Aorta (tissue), 5 donors: Measurements from ENCODE around the gene TMEM168. TPM values are rescaled to one million over a fixed set of nuclear protein-coding genes. Genes with fewer than 3 reads are reported as not detected.
A peak's percentile ranks its signal among the peaks of the same experiment; 100 is the strongest.

Experiments
- ATAC-seq: fragments of 200-7000 bp; cut with Tn5 transposase; one replicate; pipeline ENCODE4 v1.9.1; 2022; ENCODE audit warnings: moderate library complexity; ENCODE audit not compliant: low FRiP score
- DNase-seq, 2 donors: peaks; one replicate each; pipeline ENCODE4 v3.0.0-alpha.2; 2020
- H3K27ac ChIP-seq, 2 donors: one replicate each; pipeline ENCODE4 v1.5.1; 2013; ENCODE audit warnings: low read length in 2 of 2, mild to moderate bottlenecking in 2 of 2, moderate library complexity in 2 of 2, control low read depth in 1 of 2, inconsistent platforms in 1 of 2, low read depth in 1 of 2
- H3K27me3 ChIP-seq, 2 donors: one replicate each; pipeline ENCODE4 v1.6.1; 2013; ENCODE audit warnings: control low read depth in 1 of 2, low read length in 1 of 2, mild to moderate bottlenecking in 1 of 2, moderate library complexity in 1 of 2; ENCODE audit not compliant: insufficient read depth in 2 of 2, control insufficient read depth in 1 of 2
- H3K36me3 ChIP-seq, 2 donors: one replicate each; pipeline ENCODE4 v1.6.1; 2013; ENCODE audit warnings: control low read depth in 1 of 2, low read length in 1 of 2, mild to moderate bottlenecking in 1 of 2; ENCODE audit not compliant: insufficient read depth in 2 of 2, control insufficient read depth in 1 of 2
- H3K4me1 ChIP-seq, 2 donors: one replicate each; pipeline ENCODE4 v1.6.1; 2013; ENCODE audit warnings: low read length in 2 of 2, control low read depth in 1 of 2, mild to moderate bottlenecking in 1 of 2, moderate library complexity in 1 of 2; ENCODE audit not compliant: insufficient read depth in 2 of 2, control insufficient read depth in 1 of 2
- H3K4me3 ChIP-seq, 2 donors: one replicate each; pipeline ENCODE4 v1.5.1; 2013; ENCODE audit warnings: low read length in 2 of 2, control low read depth in 1 of 2, mild to moderate bottlenecking in 1 of 2
- H3K9me3 ChIP-seq: one replicate; pipeline ENCODE4 v1.6.1; 2013; ENCODE audit warnings: mild to moderate bottlenecking, low read length; ENCODE audit not compliant: control insufficient read depth
- WGBS, 2 donors: extraction: QIAGEN DNeasy Blood & Tissue Kit; methylation state at CpG; one replicate each; pipeline ENCODE4 v1.1.7; 2013; 5-methylcytosine and 5-hydroxymethylcytosine counted together
- intact Hi-C, 2 donors: fragments of 100-400 bp; cut with DNase I; formaldehyde crosslinking; loops; one replicate each; pipeline versions ENCODE4 v1.14.2 to v1.15.0; 2022
- polyA plus RNA-seq, 2 donors: library from polyadenylated mRNA; stranded (reverse); fragments of 200-250 nt; gene quantifications; one replicate each; pipeline ENCODE4 v1.2.3, GENCODE V29; 2013
- total RNA-seq, 2 donors: library from RNA; stranded (reverse); fragmentation: NEBNext Ultra II Directional; extraction: Animal tissue kit (Norgen Biotek cat#: 25700); gene quantifications; one replicate each; pipeline ENCODE4 v1.2.1, GENCODE V29; 2021
- donor health status: healthy with polysubstance abuse.
- donor health status: Bipolar disorder and iron deficiency.
- donor health status: DM: no; HTN: no; CAD: no.
- donor health status: DM: no; HTN: no; CAD: no.
- donor health status: DM: yes; HTN: yes; CAD: no.

Gene TMEM168
- total and polyA plus RNA-seq, 4 donors: 5.0 to 32.8 (median 17.9) TPM

DNA sequence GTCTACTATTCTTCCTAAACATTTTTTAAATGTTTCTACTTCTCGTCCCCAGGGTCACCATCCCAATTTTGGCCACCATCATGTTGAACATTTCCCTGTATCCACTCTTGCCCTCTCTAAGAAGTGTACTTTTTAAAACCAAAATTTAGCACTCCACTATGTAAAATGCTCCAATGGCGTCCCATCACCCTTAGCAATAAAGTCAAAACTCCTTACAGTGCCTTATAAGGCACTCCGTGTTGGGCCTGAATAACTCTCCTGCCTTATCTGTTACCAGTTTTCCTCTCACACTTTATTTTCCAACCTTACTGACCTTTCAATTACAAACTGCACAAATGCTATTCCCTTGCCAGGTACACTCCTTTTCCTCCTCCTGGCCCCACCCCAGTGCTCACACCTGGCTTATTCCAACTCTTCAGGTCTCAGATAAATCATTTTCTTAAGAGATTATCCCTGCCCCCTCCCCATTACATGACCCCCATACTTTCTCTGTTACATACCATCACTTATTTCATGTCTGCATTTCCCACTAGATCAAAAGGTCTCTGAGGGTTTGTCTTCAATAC, 1.3 kb downstream of the TMEM168 start:
- Histone ChIP-seq H3K36me3 (no peaks in the 10 kb centered on the region), H3K27ac (no peak overlapping the region), H3K9me3 (no peaks in the 10 kb centered on the region), H3K27me3 (no peaks in the 10 kb centered on the region), H3K4me3 (peak overlapping the region; percentile 65 to 79), H3K4me1 (peaks cover 4 to 7% of the 10 kb centered on the region in 2 donors)
- DNase-seq (no peak), ATAC-seq (no peak)
- 80 to 83% methylated on average over 3 of the region's 3 CpGs for WGBS, 2 donors
- intact Hi-C loops: no loop called here

DNA sequence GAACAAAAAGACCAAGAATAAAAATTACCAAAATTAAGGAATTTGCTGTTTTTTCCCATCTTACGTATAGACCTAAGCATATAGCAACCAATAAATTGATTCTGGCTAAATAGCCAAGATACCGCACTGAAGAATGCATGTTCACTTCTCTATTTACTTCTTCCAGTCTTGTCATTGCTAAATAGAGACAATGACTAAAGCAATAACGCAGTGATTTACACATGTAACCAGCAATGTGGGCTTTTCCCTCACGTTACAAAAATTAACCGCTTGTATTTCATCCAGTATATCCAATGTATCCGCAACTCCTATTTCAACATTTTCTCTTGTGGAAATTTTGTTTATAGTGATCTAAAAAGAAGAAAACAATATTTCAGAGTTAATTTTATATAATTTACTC, 5.6 kb downstream of the TMEM168 start:
- peaks cover 0 to 3% of the 10 kb centered on the region in 2 donors for H3K36me3 ChIP-seq
- no peak overlapping the region for H3K27ac ChIP-seq
- no peaks in the 10 kb centered on the region for H3K9me3 ChIP-seq
- intact Hi-C loops: no loop called here
- peaks cover 7% of the 10 kb centered on the region in 2 donors for H3K4me1 ChIP-seq
- no peak overlapping the region for H3K4me3 ChIP-seq
- DNase-seq (no peak), ATAC-seq (no peak)
- H3K27me3 ChIP-seq: no peaks in the 10 kb centered on the region
- 95 to 96% methylated on average over 6 of the region's 6 CpGs for WGBS, 2 donors

DNA sequence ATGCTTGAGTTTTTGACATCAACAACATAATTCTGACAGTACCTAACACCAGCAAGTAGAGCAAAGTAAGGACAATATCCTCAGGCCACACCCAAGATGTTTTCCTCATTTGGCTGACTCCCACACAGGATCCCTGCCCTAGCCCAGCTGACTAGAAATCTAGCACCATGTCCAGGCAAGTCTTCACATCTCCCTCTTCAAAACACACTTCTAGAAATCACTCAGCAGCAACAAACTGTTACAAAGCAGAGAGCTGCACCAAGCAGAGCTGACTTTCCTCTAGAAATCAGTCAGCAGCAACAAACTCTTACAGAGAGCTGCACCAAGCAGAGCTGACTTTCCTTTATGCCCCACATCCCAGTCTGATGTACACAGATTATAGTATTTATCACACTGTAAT, 7.7 kb downstream of the TMEM168 start:
- Histone ChIP-seq H3K27ac (no peak overlapping the region), H3K36me3 (peaks cover 0 to 3% of the 10 kb centered on the region in 2 donors), H3K4me1 (peaks cover 0 to 3% of the 10 kb centered on the region in 2 donors), H3K4me3 (no peak overlapping the region), H3K9me3 (no peaks in the 10 kb centered on the region), H3K27me3 (no peaks in the 10 kb centered on the region)
- ATAC-seq (no peak), DNase-seq (no peak)
- intact Hi-C loops: no loop called here

DNA sequence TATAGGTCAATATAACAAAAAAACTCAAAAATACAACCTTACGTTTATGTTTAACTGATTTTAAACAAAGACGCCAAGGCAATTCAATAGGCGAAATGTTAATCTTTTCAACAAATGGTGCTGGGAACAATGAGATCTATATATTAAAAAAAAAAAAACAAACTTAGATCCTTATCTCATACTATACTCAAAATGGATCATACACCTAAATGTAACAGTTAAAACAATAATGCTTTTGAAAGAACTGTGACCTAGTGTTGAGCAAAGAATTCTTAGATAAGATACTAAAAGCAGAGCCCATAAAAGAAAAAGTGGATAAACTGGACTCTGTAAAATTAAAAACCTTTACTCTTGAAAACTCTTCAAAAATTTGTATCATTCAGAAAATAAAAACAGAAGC, 8.6 kb downstream of the TMEM168 start:
- no peak overlapping the region for H3K27ac ChIP-seq
- peaks cover 0 to 3% of the 10 kb centered on the region in 2 donors for H3K36me3 ChIP-seq
- peaks cover 0 to 3% of the 10 kb centered on the region in 2 donors for H3K4me1 ChIP-seq
- WGBS, 2 donors: 93 to 96% methylated on average over 3 of the region's 3 CpGs
- intact Hi-C loops: no loop called here
- H3K4me3 ChIP-seq: no peak overlapping the region
- H3K9me3 ChIP-seq: no peaks in the 10 kb centered on the region
- ATAC-seq (no peak), DNase-seq (no peak)
- H3K27me3 ChIP-seq: no peaks in the 10 kb centered on the region

DNA sequence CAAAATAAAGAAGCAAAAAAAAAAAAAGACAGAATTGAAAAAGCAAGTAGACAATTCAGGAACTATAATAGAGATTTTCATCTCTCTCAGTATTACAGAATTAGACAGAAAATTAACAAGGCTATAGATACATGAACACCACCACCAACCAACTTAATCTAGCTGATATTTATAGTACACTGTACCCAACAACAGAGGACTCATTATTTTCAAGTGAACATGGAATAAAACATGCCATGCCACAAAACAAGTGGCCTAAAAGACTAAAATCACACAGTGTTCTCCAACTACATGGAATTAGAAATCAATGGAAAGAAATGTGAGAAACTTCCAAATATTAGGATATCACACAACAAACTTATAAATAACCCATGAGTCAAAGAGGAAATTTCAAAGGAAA, 9.1 kb downstream of the TMEM168 start:
- no peaks in the 10 kb centered on the region for H3K27me3 ChIP-seq
- H3K9me3 ChIP-seq: no peaks in the 10 kb centered on the region
- DNase-seq: no peak
- H3K4me3 ChIP-seq: no peak overlapping the region
- intact Hi-C loops: no loop called here
- H3K36me3 ChIP-seq: peaks cover 0 to 3% of the 10 kb centered on the region in 2 donors
- H3K27ac ChIP-seq: no peak overlapping the region
- peaks cover 0 to 3% of the 10 kb centered on the region in 2 donors for H3K4me1 ChIP-seq
- no peak for ATAC-seq

DNA sequence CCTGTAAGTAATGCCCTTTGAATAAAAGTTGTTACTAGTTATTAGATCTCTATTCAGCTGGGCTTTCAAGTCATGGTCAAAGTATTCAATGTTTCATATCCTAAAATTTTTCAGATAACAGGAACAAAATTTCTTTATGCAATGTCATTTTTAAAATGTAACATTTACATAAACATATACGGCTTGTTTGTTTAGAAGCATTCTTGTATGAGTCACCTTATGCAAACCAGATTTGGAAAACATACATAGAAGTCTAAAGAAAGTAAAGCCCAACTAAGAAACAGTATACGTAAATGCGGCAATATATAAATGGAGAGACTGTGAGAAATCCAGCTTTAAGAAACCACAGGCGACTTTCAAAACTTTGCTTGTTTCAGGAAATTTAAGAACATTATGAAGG, 10.5 kb downstream of the TMEM168 start:
- intact Hi-C loops: no loop called here

DNA sequence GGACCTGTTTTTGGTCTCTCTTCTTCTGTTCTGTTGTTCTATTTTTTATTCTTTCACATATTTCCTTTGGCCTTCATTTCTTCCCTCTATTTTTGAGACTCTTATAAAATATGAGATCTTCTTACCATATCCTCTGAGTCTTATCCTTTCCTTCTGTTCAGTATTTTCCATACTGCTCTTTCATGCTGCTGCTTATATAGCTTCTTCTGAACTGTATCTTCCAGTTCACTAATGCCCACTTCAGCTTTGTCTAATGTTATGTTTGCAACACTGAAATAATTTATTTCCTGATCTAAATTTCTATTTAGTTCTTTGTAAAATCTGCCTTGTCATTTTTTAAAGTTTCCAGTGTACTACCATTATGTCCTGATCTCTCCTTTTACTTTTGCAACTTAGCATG, 12.8 kb downstream of the TMEM168 start:
- DNase-seq (no peak), ATAC-seq (no peak)
- Histone ChIP-seq H3K36me3 (peaks cover 0 to 2% of the 10 kb centered on the region in 2 donors), H3K9me3 (no peaks in the 10 kb centered on the region), H3K4me1 (no peaks in the 10 kb centered on the region), H3K27ac (no peak overlapping the region), H3K4me3 (no peak overlapping the region), H3K27me3 (no peaks in the 10 kb centered on the region)
- intact Hi-C loops: no loop called here

More for the DNA sequence above, 10.5 kb downstream of the TMEM168 start:
- H3K9me3 ChIP-seq: no peaks in the 10 kb centered on the region
- H3K4me3 ChIP-seq: no peak overlapping the region
- no peak for DNase-seq
- H3K27me3 ChIP-seq: no peaks in the 10 kb centered on the region
- H3K36me3 ChIP-seq: peaks cover 0 to 3% of the 10 kb centered on the region in 2 donors
- no peak overlapping the region for H3K27ac ChIP-seq
- peaks cover 0 to 3% of the 10 kb centered on the region in 2 donors for H3K4me1 ChIP-seq
- ATAC-seq: no peak
- 57 to 79% methylated on average over 4 of the region's 4 CpGs for WGBS, 2 donors

DNA sequence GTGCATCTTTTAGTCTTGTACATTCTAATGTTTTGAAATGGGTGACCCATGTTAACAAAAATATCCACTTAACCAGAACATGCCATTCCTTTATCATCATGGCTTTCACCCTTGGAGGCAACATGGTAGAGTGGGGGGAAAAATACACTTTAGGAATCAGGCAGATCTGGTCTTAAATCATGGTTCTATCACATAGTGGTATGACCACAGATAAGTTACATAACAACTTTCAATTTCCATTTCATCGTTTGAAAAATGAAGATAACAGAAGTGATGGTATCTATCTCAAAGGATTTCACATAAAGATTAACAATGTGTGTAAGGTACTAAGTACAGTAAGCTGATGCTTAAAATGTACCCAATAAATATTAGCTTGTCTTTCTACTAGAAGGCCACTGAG, 19.0 kb downstream of the TMEM168 start:
- intact Hi-C loops: no loop called here

DNA sequence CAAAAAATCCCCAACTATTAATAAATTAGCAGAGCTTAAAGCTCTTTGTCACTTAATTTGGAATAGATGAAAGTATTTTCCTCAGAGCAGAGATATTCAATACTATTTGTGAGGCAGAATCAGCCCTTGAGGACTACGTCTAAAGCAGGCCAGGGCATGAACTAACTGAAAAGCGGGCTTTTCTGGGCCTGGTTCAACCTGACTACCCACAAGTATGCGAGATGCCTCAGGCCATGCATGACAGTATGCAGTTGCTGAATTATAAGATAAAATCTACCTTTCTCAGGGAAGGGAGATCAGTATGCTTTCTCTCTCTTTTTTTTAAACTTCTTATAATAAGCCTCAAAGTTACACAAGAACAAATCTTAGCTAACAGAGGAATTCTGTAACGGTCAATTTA, 20.1 kb downstream of the TMEM168 start:
- H3K4me3 ChIP-seq: no peak overlapping the region
- no peak for ATAC-seq
- H3K27ac ChIP-seq: no peak overlapping the region
- no peak for DNase-seq
- no peaks in the 10 kb centered on the region for H3K27me3 ChIP-seq
- no peaks in the 10 kb centered on the region for H3K4me1 ChIP-seq
- 96 to 97% methylated on average over 4 of the region's 4 CpGs for WGBS, 2 donors
- no peaks in the 10 kb centered on the region for H3K36me3 ChIP-seq
- no peaks in the 10 kb centered on the region for H3K9me3 ChIP-seq
- intact Hi-C loops: no loop called here

More for the DNA sequence above, 19.0 kb downstream of the TMEM168 start:
- Histone ChIP-seq H3K27ac (no peak overlapping the region), H3K4me3 (no peak overlapping the region), H3K36me3 (no peaks in the 10 kb centered on the region), H3K9me3 (no peaks in the 10 kb centered on the region), H3K27me3 (no peaks in the 10 kb centered on the region), H3K4me1 (no peaks in the 10 kb centered on the region)
- ATAC-seq (no peak), DNase-seq (no peak)
- 80 to 83% methylated on average over 1 of the region's 1 CpG for WGBS, 2 donors
